Choroid plexus epithelial cell (primary cell): Measurements from ENCODE around the gene BTF3.
A peak's percentile ranks its signal among the peaks of the same experiment; 100 is the strongest.

ENCODE experiments used
- DNase-seq: peaks from one replicate; pipeline ENCODE4 v3.0.0-alpha.2; 2010; ENCODE audit warnings: low read depth
- H3K4me3 ChIP-seq: 2 replicates; pipeline ENCODE4 v1.5.1; 2011; ENCODE audit warnings: low read depth, mild to moderate bottlenecking, control low read depth, low read length, moderate library complexity
- CTCF ChIP-seq: conservative IDR thresholded peaks from 2 replicates; pipeline ENCODE4 v1.5.1; 2011; ENCODE audit warnings: low read depth, mild to moderate bottlenecking, control low read depth, inconsistent platforms, low read length, moderate library complexity

The BTF3 gene

GRCh38 chr5:73498057-73498992, at the start of gene BTF3:
Gene BTF3 (plus strand): TSS chr5:73498442. CDS start chr5:73498668, 226 bp downstream.
- TF ChIP-seq CTCF: no peak
- H3K4me3 ChIP-seq: peak within 1 kb of the TSS; percentile 89
- DNase-seq: peak; percentile 98

GRCh38 chr5:73448463-73449136, 49.6 kb upstream of the BTF3 start, which contains the start of gene FOXD1:
Gene FOXD1 (minus strand): TSS chr5:73448777. CDS start chr5:73448362, 415 bp downstream.
- peak within 1 kb of the TSS; percentile 88 for H3K4me3 ChIP-seq
- peak; percentile 99 for DNase-seq
- peak; percentile 28 for TF ChIP-seq CTCF

- no peak for TF ChIP-seq CTCF
These were observed 48.1 kb upstream of the BTF3 start for GRCh38 chr5:73450137-73450536.

GRCh38 chr5:73450672-73451223, 47.5 kb upstream of the BTF3 start:
- H3K4me3 ChIP-seq: peak overlapping the region; percentile 64
- DNase-seq: peak; percentile 49
- TF ChIP-seq CTCF: no peak

More at GRCh38 chr5:73450137-73450536, 48.1 kb upstream of the BTF3 start:
- no peak for DNase-seq
- H3K4me3 ChIP-seq: no peak overlapping the region

GRCh38 chr5:73451224-73452130, 46.8 kb upstream of the BTF3 start:
- peak; percentile 69 for DNase-seq
- peak overlapping the region; percentile 64 for H3K4me3 ChIP-seq
- TF ChIP-seq CTCF: peak; percentile 54

GRCh38 chr5:73452215-73452614, 46.0 kb upstream of the BTF3 start:
- H3K4me3 ChIP-seq: no peak overlapping the region
- no peak for DNase-seq
- no peak for TF ChIP-seq CTCF
